Esophagus squamous epithelium (tissue), 4 donors: ENCODE results near the gene PHGDH.

Source experiments
- POLR2A ChIP-seq, 4 donors: fragments of 450-650 bp; IDR thresholded peaks; one replicate each; pipeline ENCODE4 v1.6.1; 2017; ENCODE audit warnings: antibody characterized with exemption in 4 of 4, mild to moderate bottlenecking in 4 of 4, moderate library complexity in 3 of 4
- TF ChIP-seq, protein P1 (sequence below), 6 experiments: fragments of 450-650 bp in 4 of 6; fragments of 200-600 bp in 2 of 6; sonication (generic) in 2 of 6; IDR thresholded peaks; one replicate each; pipeline ENCODE4 v1.5.1; 2016 to 2019; ENCODE audit warnings: antibody characterized with exemption in 6 of 6, mild to moderate bottlenecking in 4 of 6, moderate library complexity in 4 of 6

GRCh38 chr1:119742677-119743076, 30.9 kb downstream of the PHGDH start:
- TF ChIP-seq, protein P1, sequence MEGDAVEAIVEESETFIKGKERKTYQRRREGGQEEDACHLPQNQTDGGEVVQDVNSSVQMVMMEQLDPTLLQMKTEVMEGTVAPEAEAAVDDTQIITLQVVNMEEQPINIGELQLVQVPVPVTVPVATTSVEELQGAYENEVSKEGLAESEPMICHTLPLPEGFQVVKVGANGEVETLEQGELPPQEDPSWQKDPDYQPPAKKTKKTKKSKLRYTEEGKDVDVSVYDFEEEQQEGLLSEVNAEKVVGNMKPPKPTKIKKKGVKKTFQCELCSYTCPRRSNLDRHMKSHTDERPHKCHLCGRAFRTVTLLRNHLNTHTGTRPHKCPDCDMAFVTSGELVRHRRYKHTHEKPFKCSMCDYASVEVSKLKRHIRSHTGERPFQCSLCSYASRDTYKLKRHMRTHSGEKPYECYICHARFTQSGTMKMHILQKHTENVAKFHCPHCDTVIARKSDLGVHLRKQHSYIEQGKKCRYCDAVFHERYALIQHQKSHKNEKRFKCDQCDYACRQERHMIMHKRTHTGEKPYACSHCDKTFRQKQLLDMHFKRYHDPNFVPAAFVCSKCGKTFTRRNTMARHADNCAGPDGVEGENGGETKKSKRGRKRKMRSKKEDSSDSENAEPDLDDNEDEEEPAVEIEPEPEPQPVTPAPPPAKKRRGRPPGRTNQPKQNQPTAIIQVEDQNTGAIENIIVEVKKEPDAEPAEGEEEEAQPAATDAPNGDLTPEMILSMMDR (IDR thresholded peaks at IDR 0.05), result no peak
- TF ChIP-seq POLR2A (IDR thresholded peaks at IDR 0.05), result no peak
